Neural cell (in vitro differentiated cells): ENCODE measurements around the gene STARD10. TPM values are rescaled to one million over a fixed set of nuclear protein-coding genes. Genes with fewer than 3 reads are reported as not detected.

ENCODE experiments used
- H2AFZ ChIP-seq: fragments of 200-600, 300-800 bp; sonication (generic), shearing (Covaris generic); 2 replicates; pipeline ENCODE4 v1.6.0; 2014; ENCODE audit warnings: low read depth, mild to moderate bottlenecking, antibody characterized with exemption, low read length, moderate library complexity
- H3F3A ChIP-seq: fragments of 200-600 bp; shearing (Covaris generic); 2 replicates; pipeline ENCODE4 v1.6.1; 2016; ENCODE audit warnings: mild to moderate bottlenecking, moderate library complexity, mixed read lengths, antibody characterized with exemption, low read length; ENCODE audit not compliant: insufficient read depth, poor library complexity, severe bottlenecking
- H3K27ac ChIP-seq: fragments of 200-600, 300-800 bp; sonication (generic), shearing (Covaris generic); 2 replicates; pipeline ENCODE4 v1.5.1; 2014; ENCODE audit warnings: mild to moderate bottlenecking, low read length, moderate library complexity
- H3K27me3 ChIP-seq: fragments of 300-800, 200-600 bp; sonication (generic), shearing (Covaris generic); 2 replicates; pipeline ENCODE4 v1.6.0; 2014; ENCODE audit warnings: mild to moderate bottlenecking, low read depth, low read length, moderate library complexity; ENCODE audit not compliant: insufficient read depth
- H3K36me3 ChIP-seq: fragments of 300-800, 200-600 bp; sonication (generic), shearing (Covaris generic); 2 replicates; pipeline ENCODE4 v1.5.1; 2014; ENCODE audit warnings: mild to moderate bottlenecking, antibody characterized with exemption, low read length, moderate library complexity; ENCODE audit not compliant: insufficient read depth
- H3K4me2 ChIP-seq: fragments of 300-800, 200-600 bp; sonication (generic), shearing (Covaris generic); 2 replicates; pipeline ENCODE4 v1.6.0; 2014; ENCODE audit warnings: mild to moderate bottlenecking, low read length
- H3K4me3 ChIP-seq: fragments of 300-800, 200-600 bp; sonication (generic), shearing (Covaris generic); 2 replicates; pipeline ENCODE4 v1.5.1; 2014; ENCODE audit warnings: mild to moderate bottlenecking, low read length, moderate library complexity
- H3K79me2 ChIP-seq: fragments of 200-600 bp; shearing (Covaris generic); replicated peaks from 2 replicates; pipeline ENCODE4 v1.6.0; 2014; ENCODE audit warnings: mild to moderate bottlenecking, low read length, moderate library complexity; ENCODE audit not compliant: insufficient read depth
- H3K9ac ChIP-seq: fragments of 300-800, 200-600 bp; sonication (generic), shearing (Covaris generic); 2 replicates; pipeline ENCODE4 v1.6.1; 2016; ENCODE audit warnings: mild to moderate bottlenecking, low read length, mixed read lengths
- H3K9me2 ChIP-seq: fragments of 200-600 bp; shearing (Covaris generic); 2 replicates; pipeline ENCODE4 v1.6.1; 2016; ENCODE audit warnings: mild to moderate bottlenecking, low read length, mixed read lengths; ENCODE audit not compliant: insufficient read depth
- H3K9me3 ChIP-seq: fragments of 200-600, 300-800 bp; sonication (generic), shearing (Covaris generic); 2 replicates; pipeline ENCODE4 v1.6.1; 2016; ENCODE audit warnings: mild to moderate bottlenecking, mixed run types, low read length, moderate library complexity, mixed read lengths
- H4K20me1 ChIP-seq: fragments of 200-600 bp; shearing (Covaris generic); 2 replicates; pipeline ENCODE4 v1.6.1; 2016; ENCODE audit warnings: mild to moderate bottlenecking, mixed run types; ENCODE audit not compliant: insufficient read depth
- CTCF ChIP-seq: fragments of 450-650 bp; IDR thresholded peaks from 2 replicates; pipeline ENCODE4 v1.5.1; 2014; ENCODE audit warnings: antibody characterized with exemption, mild to moderate bottlenecking, moderate library complexity; ENCODE audit not compliant: poor library complexity, severe bottlenecking
- EP300 ChIP-seq: fragments of 450-650 bp; conservative IDR thresholded peaks from 2 replicates; pipeline ENCODE4 v1.6.1; 2014; ENCODE audit warnings: antibody characterized with exemption, mild to moderate bottlenecking, moderate library complexity; ENCODE audit not compliant: poor library complexity, severe bottlenecking
- EZH2 ChIP-seq: fragments of 200-600, 300-800 bp; shearing (Covaris generic), sonication (generic); IDR thresholded peaks from 2 replicates; pipeline ENCODE4 v1.6.1; 2014; ENCODE audit warnings: antibody characterized with exemption, low read length, borderline replicate concordance, mild to moderate bottlenecking; ENCODE audit not compliant: insufficient read depth, poor library complexity, severe bottlenecking
- MXI1 ChIP-seq: fragments of 450-650 bp; conservative IDR thresholded peaks from 2 replicates; pipeline ENCODE4 v1.6.1; 2014; ENCODE audit warnings: antibody characterized with exemption, mild to moderate bottlenecking; ENCODE audit not compliant: poor library complexity, severe bottlenecking
- POLR2AphosphoS5 ChIP-seq: IDR thresholded peaks from 2 replicates; pipeline ENCODE4 v1.6.1; 2012
- RAD21 ChIP-seq: fragments of 450-650 bp; conservative IDR thresholded peaks from 2 replicates; pipeline ENCODE4 v1.6.1; 2014; ENCODE audit warnings: antibody characterized with exemption, mild to moderate bottlenecking, moderate library complexity
- REST ChIP-seq: IDR thresholded peaks from 2 replicates; pipeline ENCODE4 v1.6.1; 2012; ENCODE audit warnings: borderline replicate concordance
- TAF1 ChIP-seq: IDR thresholded peaks from 2 replicates; pipeline ENCODE4 v1.6.1; 2012; ENCODE audit warnings: low read depth
- polyA plus RNA-seq: library from polyadenylated mRNA; depleted of rRNA; stranded (reverse); fragments of >200 nt; gene quantifications from 2 replicates; pipeline ENCODE4 v1.2.3, GENCODE V29; 2014

Gene STARD10
- polyA plus RNA-seq, 1 donor from 2014 or later, result 29.0 TPM

GRCh38 chr11:72738199-72739141, 55.4 kb downstream of the STARD10 start (continued):
- no peak for TF ChIP-seq MXI1
- no peak for TF ChIP-seq EP300

GRCh38 chr11:72737336-72737735, 56.5 kb downstream of the STARD10 start:
- Histone ChIP-seq H3K27me3 (no peaks in the 10 kb centered on the region), H3K9me2 (no peaks in the 10 kb centered on the region), H3K36me3 (no peaks in the 10 kb centered on the region), H2AFZ (no peak overlapping the region), H3K79me2 (no peaks in the 10 kb centered on the region), H4K20me1 (no peaks in the 10 kb centered on the region), H3F3A (no peaks in the 10 kb centered on the region), H3K9ac (no peak overlapping the region), H3K4me3 (no peak overlapping the region), H3K9me3 (no peaks in the 10 kb centered on the region), H3K4me2 (no peak overlapping the region), H3K27ac (no peak overlapping the region)
- no peak for TF ChIP-seq RAD21
- no peak for TF ChIP-seq POLR2AphosphoS5
- TF ChIP-seq MXI1, result no peak
- no peak for TF ChIP-seq TAF1
- TF ChIP-seq CTCF, result no peak

GRCh38 chr11:72736452-72737069, 57.3 kb downstream of the STARD10 start:
- H3K9ac ChIP-seq, result no peak overlapping the region
- no peak overlapping the region for H2AFZ ChIP-seq
- no peaks in the 10 kb centered on the region for H3K27me3 ChIP-seq
- no peak overlapping the region for H3K27ac ChIP-seq
- H3K4me3 ChIP-seq, result no peak overlapping the region
- H3K9me3 ChIP-seq, result no peaks in the 10 kb centered on the region
- H3K79me2 ChIP-seq, result no peaks in the 10 kb centered on the region
- no peaks in the 10 kb centered on the region for H3F3A ChIP-seq
- H3K9me2 ChIP-seq, result no peaks in the 10 kb centered on the region
- no peaks in the 10 kb centered on the region for H4K20me1 ChIP-seq
- H3K36me3 ChIP-seq, result no peaks in the 10 kb centered on the region
- no peak overlapping the region for H3K4me2 ChIP-seq
- TF ChIP-seq EZH2 (no peak), POLR2AphosphoS5 (no peak), TAF1 (no peak), CTCF (no peak), RAD21 (no peak), REST (no peak)
